Mesendoderm (in vitro differentiated cells): ENCODE data around the gene TNK2.

Experiments
- DNase-seq: peaks from one replicate; pipeline ENCODE4 v3.0.0; 2013
- H2AK5ac ChIP-seq: 2 replicates; pipeline ENCODE4 v1.6.1; 2013; ENCODE audit warnings: low read length, inconsistent platforms
- H2BK120ac ChIP-seq: 2 replicates; pipeline ENCODE4 v1.6.1; 2013; ENCODE audit warnings: low read depth, mild to moderate bottlenecking, low read length, moderate library complexity, mixed read lengths
- H2BK15ac ChIP-seq: replicated peaks from 2 replicates; pipeline ENCODE4 v1.6.1; 2013; ENCODE audit warnings: low read depth, mild to moderate bottlenecking, moderate library complexity
- H2BK5ac ChIP-seq: 2 replicates; pipeline ENCODE4 v1.6.1; 2013; ENCODE audit warnings: low read length, inconsistent platforms
- H3K18ac ChIP-seq: 2 replicates; pipeline ENCODE4 v1.6.1; 2013; ENCODE audit warnings: mild to moderate bottlenecking, low read length, mixed read lengths
- H3K23ac ChIP-seq: one replicate; pipeline ENCODE4 v1.6.1; 2013; ENCODE audit warnings: low read length
- H3K27ac ChIP-seq: 2 replicates; pipeline ENCODE4 v1.5.1; 2013; ENCODE audit warnings: low read depth, mild to moderate bottlenecking, inconsistent platforms, low read length, moderate library complexity
- H3K27me3 ChIP-seq: 2 replicates; pipeline ENCODE4 v1.6.1; 2013; ENCODE audit warnings: low read length, control low read depth, mild to moderate bottlenecking, inconsistent platforms; ENCODE audit not compliant: insufficient read depth, poor library complexity
- H3K36me3 ChIP-seq: 2 replicates; pipeline ENCODE4 v1.6.1; 2013; ENCODE audit warnings: low read length, inconsistent platforms; ENCODE audit not compliant: control insufficient read depth, insufficient read depth
- H3K4ac ChIP-seq: one replicate; pipeline ENCODE4 v1.6.1; 2013; ENCODE audit warnings: low read depth, mild to moderate bottlenecking, low read length, moderate library complexity
- H3K4me1 ChIP-seq: 2 replicates; pipeline ENCODE4 v1.6.1; 2013; ENCODE audit warnings: low read depth, low read length, inconsistent platforms; ENCODE audit not compliant: control insufficient read depth
- H3K4me2 ChIP-seq: 2 replicates; pipeline ENCODE4 v1.6.1; 2013; ENCODE audit warnings: low read length
- H3K4me3 ChIP-seq: 2 replicates; pipeline ENCODE4 v1.5.1; 2013; ENCODE audit warnings: mild to moderate bottlenecking, low read length
- H3K56ac ChIP-seq: one replicate; pipeline ENCODE4 v1.6.1; 2013; ENCODE audit warnings: low read length
- H3K79me1 ChIP-seq: 2 replicates; pipeline ENCODE4 v1.6.1; 2013; ENCODE audit warnings: low read length, inconsistent platforms
- H3K79me2 ChIP-seq: 2 replicates; pipeline ENCODE4 v1.6.1; 2013; ENCODE audit warnings: mild to moderate bottlenecking, low read length; ENCODE audit not compliant: control insufficient read depth, insufficient read depth
- H3K9ac ChIP-seq: 2 replicates; pipeline ENCODE4 v1.6.1; 2013; ENCODE audit warnings: low read length, inconsistent platforms
- H4K5ac ChIP-seq: one replicate; pipeline ENCODE4 v1.6.1; 2013; ENCODE audit warnings: low read length
- H4K8ac ChIP-seq: one replicate; pipeline ENCODE4 v1.6.1; 2013; ENCODE audit warnings: low read depth, mild to moderate bottlenecking, control low read depth, low read length, moderate library complexity
- WGBS: extraction: QIAGEN DNeasy Blood & Tissue Kit; methylation state at CpG from one replicate; pipeline ENCODE4 v1.1.7; 2013; ENCODE audit warnings: low lambda C conversion rate, missing lambda C conversion rate; ENCODE audit not compliant: insufficient coverage; ENCODE audit errors: extremely low coverage; 5-methylcytosine and 5-hydroxymethylcytosine counted together

TNK2 gene

GRCh38 chr3:195870442-195870841, 37.9 kb downstream of the TNK2 start:
- Histone ChIP-seq H3K4me3 (no peak overlapping the region), H2BK15ac (no peak overlapping the region), H3K4me1 (no peaks in the 10 kb centered on the region), H3K27me3 (no peaks in the 10 kb centered on the region), H2BK5ac (no peak overlapping the region), H3K36me3 (no peaks in the 10 kb centered on the region), H3K4ac (no peak overlapping the region), H2AK5ac (no peak overlapping the region), H3K79me1 (no peaks in the 10 kb centered on the region), H3K79me2 (no peaks in the 10 kb centered on the region), H4K5ac (no peak overlapping the region), H2BK120ac (no peak overlapping the region), H3K9ac (no peak overlapping the region), H3K27ac (no peak overlapping the region), H3K18ac (no peak overlapping the region), H4K8ac (no peak overlapping the region), H3K23ac (no peak overlapping the region), H3K56ac (no peak overlapping the region), H3K4me2 (no peak overlapping the region)
- WGBS: no CpG with 5 or more reads among the region's 7 CpGs
- no peak for DNase-seq

- no peak overlapping the region for H2BK5ac ChIP-seq
- no peak overlapping the region for H3K27ac ChIP-seq
- no peak overlapping the region for H3K4ac ChIP-seq
- H3K4me1 ChIP-seq: no peaks in the 10 kb centered on the region
- no peak overlapping the region for H2AK5ac ChIP-seq
- no CpG with 5 or more reads among the region's 31 CpGs for WGBS
- no peaks in the 10 kb centered on the region for H3K79me2 ChIP-seq
- no peak overlapping the region for H4K8ac ChIP-seq
- H3K4me3 ChIP-seq: no peak overlapping the region
- no peak overlapping the region for H3K18ac ChIP-seq
- no peak overlapping the region for H3K23ac ChIP-seq
- no peaks in the 10 kb centered on the region for H3K36me3 ChIP-seq
- no peak overlapping the region for H3K9ac ChIP-seq
- no peaks in the 10 kb centered on the region for H3K27me3 ChIP-seq
- no peak overlapping the region for H3K4me2 ChIP-seq
- H3K79me1 ChIP-seq: no peaks in the 10 kb centered on the region
- no peak overlapping the region for H4K5ac ChIP-seq
- no peak overlapping the region for H2BK120ac ChIP-seq
- no peak overlapping the region for H2BK15ac ChIP-seq
- no peak overlapping the region for H3K56ac ChIP-seq
- DNase-seq: no peak
Measured at GRCh38 chr3:195869413-195870001, 38.8 kb downstream of the TNK2 start.

GRCh38 chr3:195868866-195869412, 39.4 kb downstream of the TNK2 start:
- no peak overlapping the region for H3K23ac ChIP-seq
- H3K27me3 ChIP-seq: no peaks in the 10 kb centered on the region
- H3K79me1 ChIP-seq: no peaks in the 10 kb centered on the region
- no peaks in the 10 kb centered on the region for H3K4me1 ChIP-seq
- H4K8ac ChIP-seq: no peak overlapping the region
- H2BK120ac ChIP-seq: no peak overlapping the region
- H2AK5ac ChIP-seq: no peak overlapping the region
- H3K4me2 ChIP-seq: no peak overlapping the region
- H3K9ac ChIP-seq: no peak overlapping the region
- H3K79me2 ChIP-seq: no peaks in the 10 kb centered on the region
- no peak overlapping the region for H3K27ac ChIP-seq
- H2BK15ac ChIP-seq: no peak overlapping the region
- H3K18ac ChIP-seq: no peak overlapping the region
- H3K56ac ChIP-seq: no peak overlapping the region
- no peaks in the 10 kb centered on the region for H3K36me3 ChIP-seq
- no peak for DNase-seq
- H3K4me3 ChIP-seq: no peak overlapping the region
- no peak overlapping the region for H2BK5ac ChIP-seq
- H3K4ac ChIP-seq: no peak overlapping the region
- no peak overlapping the region for H4K5ac ChIP-seq
- no CpG with 5 or more reads among the region's 30 CpGs for WGBS

- Histone ChIP-seq H3K18ac (no peak overlapping the region), H2BK5ac (no peak overlapping the region), H3K4ac (no peak overlapping the region), H2BK15ac (no peak overlapping the region), H4K8ac (no peak overlapping the region), H3K79me1 (no peaks in the 10 kb centered on the region), H3K9ac (no peak overlapping the region), H2BK120ac (no peak overlapping the region), H3K36me3 (no peaks in the 10 kb centered on the region), H3K27ac (no peak overlapping the region), H3K4me2 (no peak overlapping the region), H3K56ac (no peak overlapping the region), H3K4me3 (no peak overlapping the region), H3K79me2 (no peaks in the 10 kb centered on the region), H3K27me3 (no peaks in the 10 kb centered on the region), H3K23ac (no peak overlapping the region), H2AK5ac (no peak overlapping the region), H3K4me1 (no peaks in the 10 kb centered on the region), H4K5ac (no peak overlapping the region)
- no CpG with 5 or more reads among the region's 39 CpGs for WGBS
- no peak for DNase-seq
Measured at GRCh38 chr3:195868336-195868865, 40.0 kb downstream of the TNK2 start.

GRCh38 chr3:195867631-195868335, 40.6 kb downstream of the TNK2 start:
- no peak overlapping the region for H2BK15ac ChIP-seq
- H3K27ac ChIP-seq: no peak overlapping the region
- no peak overlapping the region for H2BK120ac ChIP-seq
- DNase-seq: no peak
- H3K56ac ChIP-seq: no peak overlapping the region
- no peak overlapping the region for H3K4me3 ChIP-seq
- H2BK5ac ChIP-seq: no peak overlapping the region
- H3K9ac ChIP-seq: no peak overlapping the region
- no peak overlapping the region for H3K4ac ChIP-seq
- H2AK5ac ChIP-seq: no peak overlapping the region
- H3K79me1 ChIP-seq: no peaks in the 10 kb centered on the region
- no peak overlapping the region for H3K23ac ChIP-seq
- H3K4me1 ChIP-seq: no peaks in the 10 kb centered on the region
- no peaks in the 10 kb centered on the region for H3K79me2 ChIP-seq
- H4K5ac ChIP-seq: no peak overlapping the region
- H3K18ac ChIP-seq: no peak overlapping the region
- no peaks in the 10 kb centered on the region for H3K36me3 ChIP-seq
- no peak overlapping the region for H4K8ac ChIP-seq
- no peaks in the 10 kb centered on the region for H3K27me3 ChIP-seq
- no CpG with 5 or more reads among the region's 40 CpGs for WGBS
- no peak overlapping the region for H3K4me2 ChIP-seq
